HepG2 (cell line): ENCODE results near the gene TMEM117. TPM values are rescaled to one million over a fixed set of nuclear protein-coding genes. Genes with fewer than 3 reads are reported as not detected.

Source experiments
- ARID2 ChIP-seq: sonication (generic); formaldehyde crosslinking; IDR thresholded peaks from 2 replicates; pipeline ENCODE4 v1.8.1; 2022; ENCODE audit warnings: mild to moderate bottlenecking, missing genetic modification reagents, borderline replicate concordance
- CENPX ChIP-seq: sonication (generic); formaldehyde crosslinking; IDR thresholded peaks from 2 replicates; pipeline ENCODE4 v1.9.0; 2021; ENCODE audit warnings: mild to moderate bottlenecking, missing genetic modification reagents, moderate library complexity
- ELF1 ChIP-seq: sonication (generic); formaldehyde crosslinking; IDR thresholded peaks from 2 replicates; pipeline ENCODE4 v1.4.0; 2020; ENCODE audit warnings: missing genetic modification reagents
- FOXP1 ChIP-seq, 2 experiments: fragments of 450-650 bp in 1 of 2; IDR thresholded peaks; 2 replicates each; pipeline ENCODE4 v1.6.1; 2017 to 2018; ENCODE audit warnings: antibody characterized with exemption in 1 of 2
- HMGXB4 ChIP-seq, 2 experiments: sonication (generic) in 1 of 2; formaldehyde crosslinking in 1 of 2; IDR thresholded peaks; 2 replicates each; pipeline versions ENCODE4 v1.4.0 to v1.6.1; 2018 to 2020; ENCODE audit warnings: missing genetic modification reagents in 2 of 2, borderline replicate concordance in 1 of 2, low read depth in 1 of 2, mild to moderate bottlenecking in 1 of 2, missing biosample characterization in 1 of 2
- HNF4G ChIP-seq, 2 experiments: sonication (generic) in 1 of 2; formaldehyde crosslinking in 1 of 2; IDR thresholded peaks; 2 replicates each; pipeline versions ENCODE4 v1.4.0 to v1.6.1; 2011 to 2020; ENCODE audit warnings: borderline replicate concordance in 2 of 2, low read depth in 2 of 2, mild to moderate bottlenecking in 2 of 2, low read length in 1 of 2, missing genetic modification reagents in 1 of 2, moderate library complexity in 1 of 2
- POGZ ChIP-seq: sonication (generic); formaldehyde crosslinking; IDR thresholded peaks from 2 replicates; pipeline ENCODE4 v1.4.0; 2020; ENCODE audit warnings: mild to moderate bottlenecking, missing genetic modification reagents
- RAD21 ChIP-seq: fragments of 450-650 bp; formaldehyde crosslinking; IDR thresholded peaks from 2 replicates; pipeline ENCODE4 v1.5.0; 2020; ENCODE audit warnings: mild to moderate bottlenecking
- SMC3 ChIP-seq: IDR thresholded peaks from 2 replicates; pipeline ENCODE4 v1.6.1; 2011; ENCODE audit warnings: low read length, improper control_type of control experiment
- SNAI1 ChIP-seq: sonication (generic); formaldehyde crosslinking; IDR thresholded peaks from 2 replicates; pipeline ENCODE4 v1.5.0; 2020; ENCODE audit warnings: mild to moderate bottlenecking, missing genetic modification reagents, borderline replicate concordance
- ZFY ChIP-seq: sonication (generic); formaldehyde crosslinking; IDR thresholded peaks from 2 replicates; pipeline ENCODE4 v1.4.0; 2020; ENCODE audit warnings: missing genetic modification reagents
- ZMYM4 ChIP-seq: sonication (generic); formaldehyde crosslinking; IDR thresholded peaks from 2 replicates; pipeline ENCODE4 v1.8.1; 2023; ENCODE audit warnings: mild to moderate bottlenecking, missing genetic modification reagents
- ZNF234 ChIP-seq: sonication (generic); formaldehyde crosslinking; conservative IDR thresholded peaks from 2 replicates; pipeline ENCODE4 v1.5.1; 2020; ENCODE audit warnings: mild to moderate bottlenecking, missing genetic modification reagents
- ZNF580 ChIP-seq: IDR thresholded peaks from 2 replicates; pipeline ENCODE4 v1.6.1; 2016; ENCODE audit warnings: low read depth, borderline replicate concordance
- ZNF644 ChIP-seq: IDR thresholded peaks from 2 replicates; pipeline ENCODE4 v1.6.1; 2016; ENCODE audit warnings: low read depth
- polyA plus RNA-seq, 8 experiments: library from polyadenylated mRNA; depleted of rRNA in 3 of 8; stranded (reverse) in 7 of 8; unstranded in 1 of 8; fragments of >200 nt; fragmentation: Illumina TruSeq in 4 of 8; extraction: Trizol in 4 of 8; gene quantifications; 2 replicates each; pipeline versions ENCODE4 v1.2.1 to v1.2.3, GENCODE V29; 2011 to 2016; ENCODE audit warnings: low read depth in 4 of 8, missing spikeins in 1 of 8, mixed read lengths in 1 of 8; ENCODE audit not compliant: insufficient read depth in 1 of 8
- total RNA-seq, 5 experiments: library from RNA; depleted of rRNA; stranded (reverse); fragments of >200 nt; fragmentation: Illumina TruSeq; extraction: Trizol; gene quantifications; 2 replicates each; pipeline ENCODE4 v1.2.3, GENCODE V29; 2016; ENCODE audit warnings: low read depth in 1 of 5

Gene TMEM117
- total and polyA plus RNA-seq, 2 of the 13 experiments (the other 11 are each of a cell fraction or from before 2014, with no cell fraction given), result 2.8 to 8.5 TPM

DNA sequence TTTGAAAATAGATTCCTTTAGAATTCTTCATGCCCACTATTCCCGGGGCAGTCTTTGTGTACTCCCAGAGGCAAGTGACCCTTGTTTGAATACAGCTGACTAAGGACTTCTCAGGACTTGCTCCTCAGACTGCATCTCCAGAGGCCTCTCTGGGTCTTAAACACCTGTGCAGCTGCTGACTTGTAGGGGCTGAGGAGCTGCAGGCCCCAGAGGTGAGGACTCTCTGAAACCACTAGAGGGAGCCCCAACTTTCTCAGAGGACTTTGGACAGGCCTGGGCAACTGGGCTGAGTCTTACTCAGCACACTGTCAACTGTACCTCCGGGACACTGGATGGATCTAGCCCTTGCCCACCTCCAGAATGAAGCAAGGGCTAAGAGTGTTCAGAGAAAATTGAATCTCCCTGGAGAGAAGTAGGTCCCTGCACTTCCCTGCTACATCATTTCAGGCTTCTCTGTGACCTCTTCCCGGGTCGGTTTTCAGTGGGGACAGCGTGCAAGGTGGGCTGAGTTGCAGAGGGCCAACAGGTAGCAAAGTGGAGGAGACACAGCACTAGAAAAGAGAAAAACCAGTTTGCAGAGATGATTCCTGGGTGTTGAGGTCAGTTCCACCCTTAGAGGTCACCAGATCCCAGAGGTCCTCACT, 164.6 kb downstream of the TMEM117 start (continued):
- TF ChIP-seq HNF4G (IDR thresholded peaks at IDR 0.05; ENCODE audit: borderline replicate concordance, low read depth, low read length) (peak; percentile 83), HNF4G (CRISPR knock-in tag; IDR thresholded peaks at IDR 0.05; ENCODE audit: borderline replicate concordance, low read depth) (no peak), ZNF580 (CRISPR knock-in tag) (0 out of 2 replicates have a peak, but pooled peaks have one; percentile 31), HMGXB4 (CRISPR knock-in tag; IDR thresholded peaks at IDR 0.05; ENCODE audit: borderline replicate concordance in 1 of 2, low read depth in 1 of 2) (0 out of 4 replicates have a peak, but pooled peaks of 1 of the 2 experiments have one; percentile 35), ZNF234 (CRISPR knock-in tag) (no peak), RAD21 (CRISPR knock-in tag) (peak; percentile 53; the same call in 1 of the 2 replicates), FOXP1 (IDR thresholded peaks at IDR 0.05) (no peak), FOXP1 (CRISPR knock-in tag; IDR thresholded peaks at IDR 0.05) (no peak), ZMYM4 (CRISPR knock-in tag) (peak; percentile 77), CENPX (CRISPR knock-in tag) (no peak), ELF1 (no peak), SNAI1 (0 out of 2 replicates have a peak, but pooled peaks have one; percentile 37), ZNF644 (CRISPR knock-in tag) (peak; percentile 78; the same call in 1 of the 2 replicates), POGZ (peak; percentile 60; the same call in 1 of the 2 replicates), ARID2 (CRISPR knock-in tag) (no peak), ZFY (peak; percentile 39; the same call in 1 of the 2 replicates), SMC3 (peak; percentile 62; the same call in 1 of the 2 replicates)
- TF ChIP-seq, all 625 proteins: peak for 19
